Renal cortical epithelial cell (primary cell): Measurements from ENCODE around the gene APBB1IP. TPM values are rescaled to one million over a fixed set of nuclear protein-coding genes. Genes with fewer than 3 reads are reported as not detected.
"Not testable (repeated sequence)": the region's sequence is repeated elsewhere in the genome, so short reads cannot be mapped to it uniquely, and the experiment has no call there.

Experiments used
- DNase-seq: peaks from one replicate; pipeline ENCODE4 v3.0.0-alpha.2; 2011; ENCODE audit warnings: low read depth
- total RNA-seq: library from RNA; depleted of rRNA; stranded (reverse); fragments of >200 nt; gene quantifications from 2 replicates; pipeline ENCODE4 v1.2.3, GENCODE V29; 2014

Gene APBB1IP
- total RNA-seq, result 4.2 and 23.8 TPM in 2 replicates

- DNase-seq, result peak; percentile 72
These were observed at the start of gene APBB1IP for GRCh38 chr10:26437637-26438461. APBB1IP (plus strand) TSS chr10:26438341; CDS start chr10:26492327, 53,986 bp downstream.

GRCh38 chr10:26389533-26389932, 48.6 kb upstream of the APBB1IP start:
- DNase-seq, result no peak

GRCh38 chr10:26391701-26392695, 46.1 kb upstream of the APBB1IP start:
- no peak for DNase-seq

GRCh38 chr10:26398353-26398752, 39.8 kb upstream of the APBB1IP start:
- DNase-seq, result not testable (repeated sequence)

- peak; percentile 100 for DNase-seq
These were observed 30.7 kb upstream of the APBB1IP start for GRCh38 chr10:26407406-26407969.

GRCh38 chr10:26408858-26409494, 29.2 kb upstream of the APBB1IP start:
- DNase-seq, result no peak

- peak; percentile 7 for DNase-seq
These were observed 27.8 kb upstream of the APBB1IP start for GRCh38 chr10:26410356-26410755.

- DNase-seq, result no peak
These were observed 25.2 kb upstream of the APBB1IP start for GRCh38 chr10:26412932-26413331.

GRCh38 chr10:26413375-26413774, 24.8 kb upstream of the APBB1IP start:
- DNase-seq, result no peak

- no peak for DNase-seq
These were observed 21.0 kb upstream of the APBB1IP start for GRCh38 chr10:26417136-26417535.

GRCh38 chr10:26422977-26423376, 15.2 kb upstream of the APBB1IP start:
- no peak for DNase-seq

GRCh38 chr10:26423722-26424121, 14.4 kb upstream of the APBB1IP start:
- no peak for DNase-seq

GRCh38 chr10:26430641-26431163, 7.4 kb upstream of the APBB1IP start:
- peak; percentile 38 for DNase-seq

- peak; percentile 86 for DNase-seq
These were observed 5.2 kb upstream of the APBB1IP start for GRCh38 chr10:26432938-26433337.

GRCh38 chr10:26435852-26436251, 2.3 kb upstream of the APBB1IP start:
- DNase-seq, result no peak

GRCh38 chr10:26436848-26437247, 1.3 kb upstream of the APBB1IP start:
- DNase-seq, result peak; percentile 16

- peak; percentile 11 for DNase-seq
These were observed 597 bp downstream of the APBB1IP start for GRCh38 chr10:26438534-26439341.

- DNase-seq, result no peak
These were observed 1.4 kb downstream of the APBB1IP start for GRCh38 chr10:26439406-26440087.

- DNase-seq, result no peak
These were observed 1.9 kb downstream of the APBB1IP start for GRCh38 chr10:26440088-26440470.
